Activated T-cell treated with anti-CD3 and anti-CD28 coated beads, Interleukin-2, amount 50 U/mL, for 24 hours (primary cell): ENCODE data around the gene ZNF223.
A peak's percentile ranks its signal among the peaks of the same experiment; 100 is the strongest.

Experiments
- DNase-seq: peaks from one replicate; pipeline ENCODE4 v3.0.0-alpha.2; 2020
- H3K27ac Mint-ChIP-seq: 2 replicates; pipeline ENCODE4 v1.8.0; 2020; ENCODE audit warnings: mild to moderate bottlenecking, mixed read lengths
- H3K27me3 Mint-ChIP-seq: 2 replicates; pipeline ENCODE4 v1.8.0; 2020; ENCODE audit warnings: mixed read lengths
- H3K36me3 Mint-ChIP-seq: 2 replicates; pipeline ENCODE4 v1.8.0; 2020; ENCODE audit warnings: low read depth, mixed read lengths
- H3K4me1 Mint-ChIP-seq: 2 replicates; pipeline ENCODE4 v1.8.0; 2020; ENCODE audit warnings: low read depth, mixed read lengths
- H3K4me3 Mint-ChIP-seq: 2 replicates; pipeline ENCODE4 v1.8.0; 2020; ENCODE audit warnings: mild to moderate bottlenecking, moderate library complexity, mixed read lengths
- H3K9me3 Mint-ChIP-seq: 2 replicates; pipeline ENCODE4 v1.8.0; 2020; ENCODE audit warnings: mixed read lengths

ZNF223 gene

DNA sequence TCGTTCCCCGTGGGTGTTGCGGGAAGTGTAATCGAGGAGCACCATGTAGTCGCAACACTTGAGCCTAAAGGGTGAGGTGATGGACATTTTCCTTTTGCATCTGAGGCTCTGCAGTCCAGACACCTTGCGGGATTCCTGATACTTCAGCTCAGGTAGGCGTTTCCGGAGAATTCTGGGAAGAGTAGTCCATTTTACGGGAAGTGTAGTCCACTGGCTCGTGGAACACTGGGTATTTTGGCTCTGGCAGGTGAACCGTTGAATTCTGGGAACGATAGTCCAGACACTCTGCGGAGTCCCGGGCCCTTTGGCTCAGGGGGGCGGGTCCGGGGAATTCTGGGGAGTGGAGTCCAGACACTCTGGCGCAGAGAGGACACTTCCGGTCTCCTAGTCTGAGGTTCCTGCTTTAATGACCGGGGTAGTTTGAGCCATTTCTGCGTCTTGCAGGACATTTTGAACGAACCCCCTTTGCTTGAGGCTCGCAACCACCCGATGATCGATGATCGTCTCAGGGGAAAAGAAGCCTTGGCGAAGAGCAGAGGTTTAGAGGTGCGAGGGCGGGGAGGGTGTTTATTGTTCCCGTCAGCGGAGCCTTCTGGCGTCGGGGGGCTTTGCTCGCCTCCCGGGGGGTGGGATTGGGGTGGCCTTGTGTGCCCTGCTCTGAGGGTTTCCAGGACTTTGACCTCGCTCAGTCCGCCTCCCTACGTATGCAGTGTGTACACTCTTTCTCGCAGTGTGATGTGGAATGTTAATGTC, at the start of gene ZNF223:
Gene ZNF223 (plus strand): TSS at position 387 of the 753 bp plus-strand sequence. CDS start 3,141 bp downstream, outside the sequence.
- peaks cover 9% of the 10 kb centered on the region for H3K27me3 Mint-ChIP-seq
- H3K4me1 Mint-ChIP-seq: peaks cover 25% of the 10 kb centered on the region
- H3K27ac Mint-ChIP-seq: peak within 1 kb of the TSS; percentile 71
- peaks cover 65% of the 10 kb centered on the region for H3K9me3 Mint-ChIP-seq
- peak within 1 kb of the TSS; percentile 84 for H3K4me3 Mint-ChIP-seq
- H3K36me3 Mint-ChIP-seq: peaks cover 54% of the 10 kb centered on the region
- DNase-seq: peak; percentile 83

- Mint-ChIP-seq H3K9me3 (peaks cover 47% of the 10 kb centered on the region), H3K4me3 (peak overlapping the region; percentile 87), H3K27ac (peak overlapping the region; percentile 94), H3K27me3 (no peaks in the 10 kb centered on the region), H3K4me1 (peaks cover 21% of the 10 kb centered on the region), H3K36me3 (peaks cover 55% of the 10 kb centered on the region)
- no peak for DNase-seq
Observed at GRCh38 chr19:44002212-44002565, 49.6 kb upstream of the ZNF223 start.

DNA sequence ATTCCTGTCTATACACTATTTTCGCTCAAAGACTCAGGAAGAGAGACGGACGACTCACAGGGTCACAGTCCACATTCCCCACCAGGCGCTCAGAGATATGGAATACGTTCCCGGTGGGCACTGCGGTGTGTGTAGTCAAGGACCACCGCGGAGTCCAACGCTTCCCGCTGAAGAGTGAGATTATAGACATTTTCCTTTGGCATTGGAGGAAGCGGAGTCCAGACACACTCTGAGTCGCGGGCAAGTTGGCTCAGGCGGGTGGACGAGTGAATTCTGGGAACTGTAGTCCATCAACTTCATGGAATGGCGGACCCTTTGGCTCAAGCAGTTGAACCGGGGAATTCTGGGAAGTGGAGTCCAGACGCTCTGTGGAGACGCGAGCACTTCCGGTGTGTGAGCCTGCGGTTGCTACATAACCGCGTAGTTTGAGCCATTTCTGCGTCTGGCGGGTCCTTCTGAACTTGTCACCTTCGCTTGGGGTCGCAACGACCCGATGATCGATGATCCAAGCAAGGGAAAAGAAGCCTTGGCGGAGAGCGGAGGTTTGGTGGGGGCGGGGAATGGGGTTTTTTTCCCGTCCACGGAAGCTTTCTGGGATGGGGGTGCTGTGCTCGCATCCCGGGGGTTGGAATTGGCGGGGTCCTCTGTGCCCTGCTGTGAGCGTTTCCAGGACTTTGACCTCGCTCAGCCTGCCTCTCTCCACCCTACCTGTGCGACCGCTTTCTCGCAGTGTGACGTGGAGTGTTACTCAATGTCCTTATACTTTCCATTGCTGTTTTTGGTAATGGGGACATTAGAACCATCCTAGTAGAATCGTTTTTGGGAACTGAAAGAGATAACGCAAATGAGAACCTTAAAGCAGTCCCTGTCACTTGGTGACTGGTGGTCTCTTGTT, 49.0 kb upstream of the ZNF223 start, which contains the start of gene ZNF230:
Gene ZNF230 (plus strand): TSS at position 392 of the 895 bp plus-strand sequence. CDS start 4,122 bp downstream, outside the sequence.
- Mint-ChIP-seq H3K9me3 (peaks cover 47% of the 10 kb centered on the region), H3K4me1 (peaks cover 21% of the 10 kb centered on the region), H3K27me3 (no peaks in the 10 kb centered on the region), H3K36me3 (peaks cover 55% of the 10 kb centered on the region), H3K4me3 (peak within 1 kb of the TSS; percentile 87), H3K27ac (peak within 1 kb of the TSS; percentile 94)
- peak; percentile 80 for DNase-seq

GRCh38 chr19:44003461-44004009, 48.3 kb upstream of the ZNF223 start:
- peaks cover 21% of the 10 kb centered on the region for H3K4me1 Mint-ChIP-seq
- peaks cover 48% of the 10 kb centered on the region for H3K9me3 Mint-ChIP-seq
- no peaks in the 10 kb centered on the region for H3K27me3 Mint-ChIP-seq
- DNase-seq: no peak
- peak overlapping the region; percentile 87 for H3K4me3 Mint-ChIP-seq
- H3K36me3 Mint-ChIP-seq: peaks cover 55% of the 10 kb centered on the region
- H3K27ac Mint-ChIP-seq: peak overlapping the region; percentile 94

DNA sequence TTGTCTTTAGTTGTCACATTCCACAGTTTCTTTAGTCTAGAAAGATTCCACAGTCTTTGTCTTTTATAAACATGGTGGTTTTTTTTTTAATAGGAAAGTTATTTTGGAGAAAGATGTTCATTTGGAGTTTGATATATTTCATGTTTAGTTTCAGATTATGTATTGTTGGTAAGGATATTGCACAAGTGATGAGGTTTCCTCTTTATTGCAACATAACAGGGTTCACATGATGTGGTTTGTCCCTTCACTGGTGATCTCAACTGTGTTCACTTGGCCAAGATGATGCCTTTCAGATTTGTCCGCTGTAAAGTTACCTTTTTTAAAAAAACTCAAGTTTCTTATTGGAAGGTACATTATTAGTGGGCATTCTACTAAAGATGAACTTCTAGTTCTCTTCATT, 45.9 kb upstream of the ZNF223 start:
- Mint-ChIP-seq H3K4me1 (peaks cover 21% of the 10 kb centered on the region), H3K27me3 (no peaks in the 10 kb centered on the region), H3K9me3 (peaks cover 59% of the 10 kb centered on the region), H3K27ac (no peak overlapping the region), H3K36me3 (peaks cover 78% of the 10 kb centered on the region), H3K4me3 (no peak overlapping the region)
- DNase-seq: no peak

- Mint-ChIP-seq H3K36me3 (peaks cover 84% of the 10 kb centered on the region), H3K27ac (no peak overlapping the region), H3K4me1 (peaks cover 14% of the 10 kb centered on the region), H3K4me3 (no peak overlapping the region), H3K9me3 (peaks cover 63% of the 10 kb centered on the region), H3K27me3 (no peaks in the 10 kb centered on the region)
- no peak for DNase-seq
Observed at GRCh38 chr19:44007473-44007872, 44.4 kb upstream of the ZNF223 start.

- H3K27me3 Mint-ChIP-seq: no peaks in the 10 kb centered on the region
- peaks cover 81% of the 10 kb centered on the region for H3K36me3 Mint-ChIP-seq
- no peak for DNase-seq
- H3K4me3 Mint-ChIP-seq: no peak overlapping the region
- no peaks in the 10 kb centered on the region for H3K4me1 Mint-ChIP-seq
- peaks cover 84% of the 10 kb centered on the region for H3K9me3 Mint-ChIP-seq
- no peak overlapping the region for H3K27ac Mint-ChIP-seq
Observed at GRCh38 chr19:44010468-44010867, 41.4 kb upstream of the ZNF223 start.

GRCh38 chr19:44019498-44019897, 32.3 kb upstream of the ZNF223 start:
- H3K27ac Mint-ChIP-seq: no peak overlapping the region
- H3K36me3 Mint-ChIP-seq: peaks cover 8% of the 10 kb centered on the region
- H3K4me1 Mint-ChIP-seq: no peaks in the 10 kb centered on the region
- H3K4me3 Mint-ChIP-seq: no peak overlapping the region
- peaks cover 15% of the 10 kb centered on the region for H3K27me3 Mint-ChIP-seq
- DNase-seq: no peak
- H3K9me3 Mint-ChIP-seq: peaks cover 64% of the 10 kb centered on the region

- Mint-ChIP-seq H3K27ac (no peak overlapping the region), H3K4me3 (no peak overlapping the region), H3K9me3 (peaks cover 61% of the 10 kb centered on the region), H3K27me3 (peaks cover 15% of the 10 kb centered on the region), H3K4me1 (peaks cover 17% of the 10 kb centered on the region), H3K36me3 (peaks cover 21% of the 10 kb centered on the region)
- no peak for DNase-seq
Observed at GRCh38 chr19:44021221-44021620, 30.6 kb upstream of the ZNF223 start.

DNA sequence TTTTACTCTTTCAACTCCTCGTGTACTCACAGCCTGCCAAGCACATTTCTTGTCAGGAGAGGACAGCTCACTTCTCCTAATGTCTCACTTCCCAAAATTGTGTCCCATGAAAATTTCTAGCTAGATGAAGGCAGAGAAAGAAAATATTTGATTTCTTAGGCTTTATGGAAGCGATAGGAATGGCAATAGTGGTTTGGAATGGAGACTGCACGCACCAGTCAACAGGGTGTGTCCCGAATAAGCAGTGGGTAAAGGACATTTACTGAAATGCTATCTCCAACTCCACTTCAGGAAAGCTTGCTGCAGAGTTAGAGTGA, 27.0 kb upstream of the ZNF223 start:
- H3K27me3 Mint-ChIP-seq: peaks cover 3% of the 10 kb centered on the region
- peaks cover 57% of the 10 kb centered on the region for H3K9me3 Mint-ChIP-seq
- peaks cover 52% of the 10 kb centered on the region for H3K36me3 Mint-ChIP-seq
- peaks cover 23% of the 10 kb centered on the region for H3K4me1 Mint-ChIP-seq
- peak overlapping the region; percentile 85 for H3K4me3 Mint-ChIP-seq
- no peak for DNase-seq
- peak overlapping the region; percentile 90 for H3K27ac Mint-ChIP-seq

DNA sequence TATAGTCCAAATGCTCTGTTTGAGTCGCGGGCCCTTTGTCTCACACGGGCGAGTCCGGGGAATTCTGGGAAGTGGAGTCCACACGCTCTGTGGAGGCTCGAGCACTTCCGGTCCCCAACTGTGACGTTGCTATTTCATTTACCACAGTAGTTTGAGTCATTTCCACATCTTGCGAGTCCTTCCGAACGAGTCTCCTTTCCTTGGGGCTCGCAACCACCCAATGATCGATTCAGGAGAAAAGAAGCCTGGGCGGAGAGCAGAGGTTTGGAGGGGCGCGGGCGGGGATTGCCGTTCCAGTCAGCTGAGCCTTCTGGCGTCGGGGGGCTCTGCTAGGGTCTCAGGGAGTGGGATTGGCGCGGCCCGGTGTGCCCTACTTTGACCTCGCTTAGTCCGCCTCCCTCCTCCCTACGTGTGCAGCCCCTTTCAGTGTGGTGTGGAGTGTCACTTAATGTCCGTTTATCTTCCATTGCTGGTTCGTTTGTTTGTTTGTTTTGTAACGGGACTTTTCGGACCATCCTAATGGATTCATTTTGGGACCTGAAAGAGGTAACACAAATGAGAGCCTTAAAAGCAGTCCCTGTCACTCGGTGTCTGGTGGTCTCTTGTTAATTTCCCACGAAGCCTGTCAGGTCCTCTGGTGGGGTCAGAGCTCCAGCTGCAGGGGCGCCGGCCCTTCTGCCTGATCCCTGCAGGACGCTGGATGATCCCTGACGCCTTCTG, 26.5 kb upstream of the ZNF223 start, which contains the start of gene ZNF222:
Gene ZNF222 (plus strand): TSS at position 163 of the 720 bp plus-strand sequence. CDS start 58 bp downstream, at position 221.
- Mint-ChIP-seq H3K4me3 (peak within 1 kb of the TSS; percentile 85), H3K27ac (peak within 1 kb of the TSS; percentile 90), H3K4me1 (peaks cover 23% of the 10 kb centered on the region), H3K36me3 (peaks cover 57% of the 10 kb centered on the region), H3K27me3 (no peaks in the 10 kb centered on the region), H3K9me3 (peaks cover 57% of the 10 kb centered on the region)
- DNase-seq: peak; percentile 81

- Mint-ChIP-seq H3K9me3 (peaks cover 55% of the 10 kb centered on the region), H3K4me1 (peaks cover 23% of the 10 kb centered on the region), H3K27me3 (no peaks in the 10 kb centered on the region), H3K27ac (no peak overlapping the region), H3K4me3 (peak overlapping the region; percentile 13), H3K36me3 (peaks cover 69% of the 10 kb centered on the region)
- no peak for DNase-seq
Observed at GRCh38 chr19:44026622-44027021, 25.2 kb upstream of the ZNF223 start.

DNA sequence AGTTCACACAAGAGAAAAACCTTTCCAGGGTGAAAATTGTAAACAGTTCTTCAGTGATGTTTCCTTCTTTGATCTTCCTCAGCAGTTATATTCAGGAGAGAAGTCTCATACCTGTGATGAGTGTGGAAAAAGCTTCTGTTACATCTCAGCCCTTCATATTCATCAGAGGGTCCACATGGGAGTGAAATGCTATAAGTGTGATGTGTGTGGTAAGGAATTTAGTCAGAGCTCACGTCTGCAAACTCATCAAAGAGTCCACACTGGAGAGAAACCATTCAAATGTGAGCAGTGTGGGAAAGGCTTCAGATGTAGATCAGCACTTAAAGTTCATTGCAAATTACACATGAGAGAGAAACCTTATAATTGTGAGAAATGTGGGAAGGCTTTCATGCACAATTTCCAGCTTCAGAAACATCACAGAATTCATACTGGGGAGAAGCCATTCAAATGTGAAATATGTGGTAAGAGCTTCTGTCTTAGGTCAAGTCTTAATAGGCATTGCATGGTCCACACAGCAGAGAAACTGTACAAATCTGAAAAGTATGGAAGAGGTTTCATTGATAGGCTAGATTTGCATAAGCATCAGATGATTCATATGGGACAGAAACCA, 19.7 kb upstream of the ZNF223 start:
- Mint-ChIP-seq H3K27me3 (no peaks in the 10 kb centered on the region), H3K36me3 (peaks cover 69% of the 10 kb centered on the region), H3K27ac (no peak overlapping the region), H3K4me3 (no peak overlapping the region), H3K4me1 (no peaks in the 10 kb centered on the region), H3K9me3 (peaks cover 71% of the 10 kb centered on the region)
- no peak for DNase-seq

DNA sequence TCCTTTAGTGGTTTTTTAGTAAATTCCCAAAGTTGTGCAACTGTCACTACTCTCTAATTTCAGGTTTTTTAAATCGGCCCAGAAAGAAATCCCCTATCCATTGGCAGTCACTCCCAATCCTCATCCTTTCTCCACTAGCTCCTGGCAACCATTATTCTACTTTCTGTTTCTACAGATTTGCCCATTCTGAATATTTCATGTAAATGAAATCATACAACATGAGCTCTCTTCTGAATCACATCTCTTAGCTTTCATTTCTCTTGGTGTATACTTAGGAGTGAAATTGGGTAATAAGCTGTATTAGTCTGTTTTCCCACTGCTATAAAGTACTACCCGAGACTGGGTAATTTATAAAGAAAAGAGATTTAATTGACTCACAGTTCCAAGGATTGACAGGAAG, 9.7 kb upstream of the ZNF223 start:
- DNase-seq: no peak
- H3K36me3 Mint-ChIP-seq: peaks cover 8% of the 10 kb centered on the region
- no peaks in the 10 kb centered on the region for H3K4me1 Mint-ChIP-seq
- peaks cover 45% of the 10 kb centered on the region for H3K9me3 Mint-ChIP-seq
- no peak overlapping the region for H3K27ac Mint-ChIP-seq
- no peak overlapping the region for H3K4me3 Mint-ChIP-seq
- peaks cover 32% of the 10 kb centered on the region for H3K27me3 Mint-ChIP-seq
